IPS-20b (cell line): Measurements from ENCODE around the gene HRAS.
"Not testable (repeated sequence)": the region's sequence is repeated elsewhere in the genome, so short reads cannot be mapped to it uniquely, and the experiment has no call there.

ENCODE experiments used
- H3K27ac ChIP-seq: one replicate; pipeline ENCODE4 v1.5.1; 2013; ENCODE audit warnings: low read length
- H3K27me3 ChIP-seq: 2 replicates; pipeline ENCODE4 v1.6.1; 2013; ENCODE audit warnings: mild to moderate bottlenecking, low read length, inconsistent platforms; ENCODE audit not compliant: insufficient read depth
- H3K36me3 ChIP-seq: 2 replicates; pipeline ENCODE4 v1.6.1; 2013; ENCODE audit warnings: low read depth, mild to moderate bottlenecking, inconsistent platforms, low read length, moderate library complexity; ENCODE audit not compliant: insufficient read depth
- H3K4me1 ChIP-seq: 2 replicates; pipeline ENCODE4 v1.6.1; 2013; ENCODE audit warnings: mild to moderate bottlenecking, control low read depth, inconsistent platforms, low read length, moderate library complexity; ENCODE audit not compliant: insufficient read depth
- H3K4me3 ChIP-seq: 2 replicates; pipeline ENCODE4 v1.5.1; 2013; ENCODE audit warnings: mild to moderate bottlenecking, low read length, inconsistent platforms
- H3K9ac ChIP-seq: 2 replicates; pipeline ENCODE4 v1.6.1; 2013; ENCODE audit warnings: low read depth, mild to moderate bottlenecking, inconsistent platforms, low read length, moderate library complexity
- H3K9me3 ChIP-seq: 2 replicates; pipeline ENCODE4 v1.6.1; 2013; ENCODE audit warnings: mild to moderate bottlenecking, low read depth, low read length, inconsistent platforms; ENCODE audit not compliant: insufficient read depth

Gene HRAS

GRCh38 chr11:526192-526591 lies 9.2 kb downstream of the HRAS start:
- no peak overlapping the region for H3K4me3 ChIP-seq
- H3K9me3 ChIP-seq = no peaks in the 10 kb centered on the region
- no peak overlapping the region for H3K9ac ChIP-seq
- no peaks in the 10 kb centered on the region for H3K36me3 ChIP-seq
- H3K27ac ChIP-seq = no peak overlapping the region
- no peaks in the 10 kb centered on the region for H3K4me1 ChIP-seq
- H3K27me3 ChIP-seq = no peaks in the 10 kb centered on the region

GRCh38 chr11:521177-521688 lies 14.1 kb downstream of the HRAS start:
- Histone ChIP-seq H3K4me1 (no peaks in the 10 kb centered on the region), H3K9me3 (peaks cover 8% of the 10 kb centered on the region), H3K27me3 (no peaks in the 10 kb centered on the region), H3K27ac (no peak overlapping the region), H3K36me3 (no peaks in the 10 kb centered on the region), H3K9ac (no peak overlapping the region), H3K4me3 (no peak overlapping the region)

- Histone ChIP-seq H3K9ac (no peak overlapping the region), H3K4me1 (no peaks in the 10 kb centered on the region), H3K27me3 (no peaks in the 10 kb centered on the region), H3K36me3 (no peaks in the 10 kb centered on the region), H3K4me3 (no peak overlapping the region), H3K27ac (no peak overlapping the region), H3K9me3 (peaks cover 13% of the 10 kb centered on the region)
These were observed 14.8 kb downstream of the HRAS start for GRCh38 chr11:520428-521176.

- Histone ChIP-seq H3K36me3 (no peaks in the 10 kb centered on the region; the same call in 1 of the 2 replicates), H3K4me1 (no peaks in the 10 kb centered on the region), H3K27me3 (no peaks in the 10 kb centered on the region), H3K27ac (no peak overlapping the region), H3K9me3 (peaks cover 13% of the 10 kb centered on the region), H3K4me3 (no peak overlapping the region), H3K9ac (no peak overlapping the region)
These were observed 16.7 kb downstream of the HRAS start for GRCh38 chr11:518463-519202.

- not testable (repeated sequence) for H3K9ac ChIP-seq, H3K27ac ChIP-seq
- H3K9me3 ChIP-seq = peaks cover 13% of the 10 kb centered on the region
These were observed 18.3 kb downstream of the HRAS start for GRCh38 chr11:516918-517685.

GRCh38 chr11:516400-516799 lies 19.0 kb downstream of the HRAS start:
- H3K27ac ChIP-seq = no peak overlapping the region
- H3K9ac ChIP-seq = no peak overlapping the region
- H3K9me3 ChIP-seq = peaks cover 13% of the 10 kb centered on the region
- H3K4me3 ChIP-seq = no peak overlapping the region
- no peaks in the 10 kb centered on the region for H3K4me1 ChIP-seq
- H3K27me3 ChIP-seq = no peaks in the 10 kb centered on the region
- H3K36me3 ChIP-seq = no peaks in the 10 kb centered on the region; the same call in 1 of the 2 replicates

More at GRCh38 chr11:516918-517685, 18.3 kb downstream of the HRAS start:
- not testable (repeated sequence) for H3K4me1 ChIP-seq, H3K36me3 ChIP-seq, H3K27me3 ChIP-seq, H3K4me3 ChIP-seq

- H3K36me3 ChIP-seq = peaks cover under 1% of the 10 kb centered on the region; the same call in 1 of the 2 replicates
- no peaks in the 10 kb centered on the region for H3K27me3 ChIP-seq
- no peak overlapping the region for H3K9ac ChIP-seq
- H3K27ac ChIP-seq = no peak overlapping the region
- H3K4me3 ChIP-seq = no peak overlapping the region
- H3K4me1 ChIP-seq = no peaks in the 10 kb centered on the region
- peaks cover 13% of the 10 kb centered on the region for H3K9me3 ChIP-seq
These were observed 20.2 kb downstream of the HRAS start for GRCh38 chr11:515131-515530.

GRCh38 chr11:514606-515005 lies 20.8 kb downstream of the HRAS start:
- Histone ChIP-seq H3K36me3 (peaks cover 6% of the 10 kb centered on the region; the same call in 1 of the 2 replicates), H3K4me1 (no peaks in the 10 kb centered on the region), H3K27me3 (no peaks in the 10 kb centered on the region), H3K9me3 (peaks cover 13% of the 10 kb centered on the region), H3K4me3 (no peak overlapping the region), H3K27ac (no peak overlapping the region), H3K9ac (no peak overlapping the region)

- H3K27me3 ChIP-seq = no peaks in the 10 kb centered on the region
These were observed 22.4 kb downstream of the HRAS start for GRCh38 chr11:512761-513595.

GRCh38 chr11:508956-509355 lies 26.4 kb downstream of the HRAS start:
- H3K4me1 ChIP-seq = no peaks in the 10 kb centered on the region
- H3K27me3 ChIP-seq = no peaks in the 10 kb centered on the region
- no peak overlapping the region for H3K9ac ChIP-seq
- no peaks in the 10 kb centered on the region for H3K9me3 ChIP-seq
- no peak overlapping the region for H3K27ac ChIP-seq
- no peak overlapping the region for H3K4me3 ChIP-seq
- H3K36me3 ChIP-seq = peaks cover 10% of the 10 kb centered on the region; the same call in 1 of the 2 replicates

More at GRCh38 chr11:512761-513595, 22.4 kb downstream of the HRAS start:
- Histone ChIP-seq H3K36me3 (peaks cover 10% of the 10 kb centered on the region; the same call in 1 of the 2 replicates), H3K9ac (no peak overlapping the region), H3K27ac (no peak overlapping the region), H3K9me3 (peaks cover 10% of the 10 kb centered on the region), H3K4me1 (no peaks in the 10 kb centered on the region), H3K4me3 (no peak overlapping the region)
